ENCODE results near the gene TUFM. TPM values are rescaled to one million over a fixed set of nuclear protein-coding genes. Genes with fewer than 3 reads are reported as not detected.

Gene TUFM
- total RNA-seq, 1 experiment from 2014 or later: 207 TPM

DNA sequence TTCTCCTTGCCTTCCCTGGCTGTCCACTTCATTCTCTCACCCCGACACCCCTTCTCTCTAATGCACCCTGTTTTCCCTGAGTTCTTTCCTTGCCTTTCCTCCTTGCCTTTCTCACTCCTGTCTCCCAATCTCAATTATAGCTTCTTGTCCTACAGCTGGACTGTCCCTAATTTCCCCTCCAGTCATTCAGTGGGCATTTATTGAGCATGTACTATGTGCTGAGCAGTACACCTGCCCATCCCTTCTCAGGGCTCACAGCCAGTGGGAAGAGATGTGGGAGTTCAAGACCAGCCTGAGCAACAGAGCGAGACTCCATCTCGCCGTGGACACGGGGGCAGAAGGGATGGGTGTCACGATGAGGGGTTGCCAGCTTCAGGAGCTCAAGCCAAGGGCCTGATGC, 37.9 kb upstream of the TUFM start:
- H3K4me2 ChIP-seq (ENCODE audit: insufficient read depth, insufficient read length, low read length): no peak overlapping the region
- no peak overlapping the region for H2BK20ac ChIP-seq (ENCODE audit: low read depth, low read length, poor library complexity, severe bottlenecking)
- TF ChIP-seq, protein P1, sequence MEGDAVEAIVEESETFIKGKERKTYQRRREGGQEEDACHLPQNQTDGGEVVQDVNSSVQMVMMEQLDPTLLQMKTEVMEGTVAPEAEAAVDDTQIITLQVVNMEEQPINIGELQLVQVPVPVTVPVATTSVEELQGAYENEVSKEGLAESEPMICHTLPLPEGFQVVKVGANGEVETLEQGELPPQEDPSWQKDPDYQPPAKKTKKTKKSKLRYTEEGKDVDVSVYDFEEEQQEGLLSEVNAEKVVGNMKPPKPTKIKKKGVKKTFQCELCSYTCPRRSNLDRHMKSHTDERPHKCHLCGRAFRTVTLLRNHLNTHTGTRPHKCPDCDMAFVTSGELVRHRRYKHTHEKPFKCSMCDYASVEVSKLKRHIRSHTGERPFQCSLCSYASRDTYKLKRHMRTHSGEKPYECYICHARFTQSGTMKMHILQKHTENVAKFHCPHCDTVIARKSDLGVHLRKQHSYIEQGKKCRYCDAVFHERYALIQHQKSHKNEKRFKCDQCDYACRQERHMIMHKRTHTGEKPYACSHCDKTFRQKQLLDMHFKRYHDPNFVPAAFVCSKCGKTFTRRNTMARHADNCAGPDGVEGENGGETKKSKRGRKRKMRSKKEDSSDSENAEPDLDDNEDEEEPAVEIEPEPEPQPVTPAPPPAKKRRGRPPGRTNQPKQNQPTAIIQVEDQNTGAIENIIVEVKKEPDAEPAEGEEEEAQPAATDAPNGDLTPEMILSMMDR (conservative IDR thresholded peaks at IDR 0.05): no peak
- no peaks in the 10 kb centered on the region for H3K9me3 ChIP-seq (ENCODE audit: control insufficient read depth, low read depth, low read length)
- no peak overlapping the region for H2AFZ ChIP-seq (ENCODE audit: low read length)
- no peak overlapping the region for H2BK12ac ChIP-seq (ENCODE audit: insufficient read length, low read depth, low read length)
- Mint-ChIP-seq H3K27ac (no peak overlapping the region; a peak in 1 of 7 replicates), H3K4me3 (no peak overlapping the region; a peak in 2 of 5 replicates), H3K27me3 (ENCODE audit: low read depth) (peaks cover 18% of the 10 kb centered on the region), H3K36me3 (ENCODE audit: insufficient read depth in 1 of 3, low read depth in 3 of 3) (peaks cover 0 to 8% (median 4%) of the 10 kb centered on the region in 3 experiments; a peak in 4 of 7 replicates), H3K4me1 (peaks cover 16 to 32% of the 10 kb centered on the region in 2 experiments), H3K9me3 (no peaks in the 10 kb centered on the region; a peak in 1 of 5 replicates)
- no peak overlapping the region for H3K23ac ChIP-seq (ENCODE audit: insufficient read length, low read depth, low read length)
- no peak overlapping the region for H3K9ac ChIP-seq (ENCODE audit: extremely low read depth, insufficient read length, low read length)
- DNase-seq: no peak
- H3T11ph ChIP-seq (ENCODE audit: low read length): no peak overlapping the region
- H3K27ac ChIP-seq (ENCODE audit: insufficient read length, low read depth, low read length): no peak overlapping the region
- H3K4ac ChIP-seq (ENCODE audit: low read depth, low read length): no peak overlapping the region
- no peaks in the 10 kb centered on the region for H4K20me1 ChIP-seq (ENCODE audit: control insufficient read depth, insufficient read depth, insufficient read length)
- no peak overlapping the region for H2BK15ac ChIP-seq (ENCODE audit: low read depth, low read length)
- H3K14ac ChIP-seq (ENCODE audit: insufficient read depth, low read length): no peak overlapping the region
- peaks cover 11% of the 10 kb centered on the region for H3K23me2 ChIP-seq (ENCODE audit: insufficient read length, low read depth, low read length, poor library complexity, severe bottlenecking)
- H4K91ac ChIP-seq (ENCODE audit: insufficient read length, low read depth, low read length): no peak overlapping the region
- H3K79me1 ChIP-seq (ENCODE audit: insufficient read depth, low read depth, low read length, poor library complexity, severe bottlenecking): no peaks in the 10 kb centered on the region
- H3K79me2 ChIP-seq (ENCODE audit: insufficient read depth, low read length): no peaks in the 10 kb centered on the region
- no peak overlapping the region for H4K5ac ChIP-seq (ENCODE audit: insufficient read length, low read depth, low read length)
- H2BK5ac ChIP-seq (ENCODE audit: insufficient read length, low read length): no peak overlapping the region
- no peak overlapping the region for H3K56ac ChIP-seq (ENCODE audit: insufficient read length, low read depth, low read length)
- no CpG with 5 or more reads among the region's 6 CpGs for WGBS (ENCODE audit: extremely low coverage, insufficient read length, low lambda C conversion rate)
- no peak overlapping the region for H2BK120ac ChIP-seq (ENCODE audit: low read depth, low read length, poor library complexity, severe bottlenecking)
- H2AK5ac ChIP-seq (ENCODE audit: insufficient read length, low read length): no peak overlapping the region
- H4K8ac ChIP-seq (replicated peaks; ENCODE audit: insufficient read length, low read depth, low read length): no peak overlapping the region
- H3K4me1 ChIP-seq (ENCODE audit: insufficient read depth, low read length): peaks cover 6% of the 10 kb centered on the region; the same call in 1 of the 2 replicates
- peaks cover 6% of the 10 kb centered on the region; the same call in 1 of the 2 replicates for H3K27me3 ChIP-seq (ENCODE audit: insufficient read depth, low read length)
- H3K18ac ChIP-seq (ENCODE audit: insufficient read length, low read depth, low read length): no peak overlapping the region
